Measurements from ENCODE around the gene SF3B1.
"Not testable (repeated sequence)": the region's sequence is repeated elsewhere in the genome, so short reads cannot be mapped to it uniquely, and the experiment has no call there.

SF3B1 gene

DNA sequence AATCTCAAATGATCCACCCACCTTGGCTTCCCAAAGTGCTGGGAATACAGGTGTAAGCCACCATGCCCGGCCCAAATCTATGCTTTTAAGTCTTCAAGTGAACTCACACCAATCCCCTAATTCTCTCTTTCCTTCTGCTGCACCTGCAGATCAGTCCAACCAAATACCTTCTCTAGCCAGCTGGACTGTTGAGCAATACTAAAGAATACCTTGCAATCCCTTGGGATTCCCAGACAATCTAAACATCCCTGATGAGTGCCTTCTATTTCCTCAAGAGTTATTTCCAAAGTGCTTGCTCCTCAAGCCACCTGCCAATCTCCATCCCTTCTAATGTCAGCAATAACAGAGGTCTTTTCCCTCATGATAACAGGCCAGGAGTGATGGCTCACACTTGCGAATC, 48.6 kb downstream of the SF3B1 start:
- Histone ChIP-seq H4K20me1 (ENCODE audit: insufficient read depth, low read length) (no peaks in the 10 kb centered on the region), H3K79me2 (ENCODE audit: low read length) (no peaks in the 10 kb centered on the region), H3K27me3 (replicated peaks; ENCODE audit: insufficient read depth, low read length) (no peaks in the 10 kb centered on the region), H3K4me3 (ENCODE audit: low read length) (no peak overlapping the region), H3K4me1 (ENCODE audit: low read length) (no peaks in the 10 kb centered on the region), H3F3A (ENCODE audit: insufficient read depth, low read length) (no peaks in the 10 kb centered on the region), H3K9ac (ENCODE audit: low read length) (no peak overlapping the region), H3K9me3 (replicated peaks; ENCODE audit: insufficient read depth, low read length) (no peaks in the 10 kb centered on the region), H3K36me3 (replicated peaks; ENCODE audit: insufficient read depth, low read length) (no peaks in the 10 kb centered on the region), H2AFZ (ENCODE audit: low read length) (no peak overlapping the region), H3K9me2 (replicated peaks; ENCODE audit: insufficient read depth, low read length) (no peaks in the 10 kb centered on the region), H3K27ac (ENCODE audit: low read length) (no peak overlapping the region), H3K4me2 (ENCODE audit: low read depth, low read length) (no peak overlapping the region)
- DNase-seq, result no peak
- no peak for TF ChIP-seq EZH2 (optimal IDR thresholded peaks at IDR 0.05; ENCODE audit: low read depth, low read length)
- TF ChIP-seq, protein P1, sequence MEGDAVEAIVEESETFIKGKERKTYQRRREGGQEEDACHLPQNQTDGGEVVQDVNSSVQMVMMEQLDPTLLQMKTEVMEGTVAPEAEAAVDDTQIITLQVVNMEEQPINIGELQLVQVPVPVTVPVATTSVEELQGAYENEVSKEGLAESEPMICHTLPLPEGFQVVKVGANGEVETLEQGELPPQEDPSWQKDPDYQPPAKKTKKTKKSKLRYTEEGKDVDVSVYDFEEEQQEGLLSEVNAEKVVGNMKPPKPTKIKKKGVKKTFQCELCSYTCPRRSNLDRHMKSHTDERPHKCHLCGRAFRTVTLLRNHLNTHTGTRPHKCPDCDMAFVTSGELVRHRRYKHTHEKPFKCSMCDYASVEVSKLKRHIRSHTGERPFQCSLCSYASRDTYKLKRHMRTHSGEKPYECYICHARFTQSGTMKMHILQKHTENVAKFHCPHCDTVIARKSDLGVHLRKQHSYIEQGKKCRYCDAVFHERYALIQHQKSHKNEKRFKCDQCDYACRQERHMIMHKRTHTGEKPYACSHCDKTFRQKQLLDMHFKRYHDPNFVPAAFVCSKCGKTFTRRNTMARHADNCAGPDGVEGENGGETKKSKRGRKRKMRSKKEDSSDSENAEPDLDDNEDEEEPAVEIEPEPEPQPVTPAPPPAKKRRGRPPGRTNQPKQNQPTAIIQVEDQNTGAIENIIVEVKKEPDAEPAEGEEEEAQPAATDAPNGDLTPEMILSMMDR (IDR thresholded peaks at IDR 0.05; ENCODE audit: low read length), result no peak
- no peak for TF ChIP-seq EZH2phosphoT487 (IDR thresholded peaks at IDR 0.05; ENCODE audit: low read length)

DNA sequence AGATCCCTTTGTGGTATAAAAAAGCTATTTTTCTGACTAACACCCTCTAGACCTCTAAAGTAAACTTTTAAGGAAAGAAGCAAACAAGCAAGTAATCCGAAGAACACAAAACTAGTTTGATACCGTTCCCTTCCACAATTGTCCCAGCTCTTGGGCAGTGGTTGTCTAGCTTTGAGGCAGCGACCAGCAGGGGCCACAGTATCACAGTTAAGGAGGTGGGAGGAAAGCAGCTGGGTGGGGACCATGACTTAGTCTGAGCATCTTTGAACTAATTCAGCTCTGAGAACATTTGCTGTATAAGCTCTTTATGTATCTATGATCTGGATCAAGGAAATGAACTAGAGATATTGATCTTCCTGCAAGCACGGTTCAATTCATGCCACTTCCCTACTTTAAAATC, 51.0 kb downstream of the SF3B1 start:
- H3K9me3 ChIP-seq (replicated peaks; ENCODE audit: insufficient read depth, low read length), result no peaks in the 10 kb centered on the region
- H3K79me2 ChIP-seq (ENCODE audit: low read length), result no peaks in the 10 kb centered on the region
- H3F3A ChIP-seq (ENCODE audit: insufficient read depth, low read length), result no peaks in the 10 kb centered on the region
- H4K20me1 ChIP-seq (ENCODE audit: insufficient read depth, low read length), result no peaks in the 10 kb centered on the region
- H3K27ac ChIP-seq (ENCODE audit: low read length), result no peak overlapping the region
- H3K9ac ChIP-seq (ENCODE audit: low read length), result no peak overlapping the region
- H3K4me1 ChIP-seq (ENCODE audit: low read length), result no peaks in the 10 kb centered on the region
- no peak overlapping the region for H3K4me2 ChIP-seq (ENCODE audit: low read depth, low read length)
- no peak overlapping the region for H2AFZ ChIP-seq (ENCODE audit: low read length)
- no peak for DNase-seq
- H3K27me3 ChIP-seq (replicated peaks; ENCODE audit: insufficient read depth, low read length), result no peaks in the 10 kb centered on the region
- no peaks in the 10 kb centered on the region for H3K9me2 ChIP-seq (replicated peaks; ENCODE audit: insufficient read depth, low read length)
- H3K4me3 ChIP-seq (ENCODE audit: low read length), result no peak overlapping the region
- TF ChIP-seq EZH2 (optimal IDR thresholded peaks at IDR 0.05; ENCODE audit: low read depth, low read length) (no peak), EZH2phosphoT487 (IDR thresholded peaks at IDR 0.05; ENCODE audit: low read length) (no peak)
- TF ChIP-seq, protein P1 (IDR thresholded peaks at IDR 0.05; ENCODE audit: low read length), result no peak
- H3K36me3 ChIP-seq (replicated peaks; ENCODE audit: insufficient read depth, low read length), result no peaks in the 10 kb centered on the region

DNA sequence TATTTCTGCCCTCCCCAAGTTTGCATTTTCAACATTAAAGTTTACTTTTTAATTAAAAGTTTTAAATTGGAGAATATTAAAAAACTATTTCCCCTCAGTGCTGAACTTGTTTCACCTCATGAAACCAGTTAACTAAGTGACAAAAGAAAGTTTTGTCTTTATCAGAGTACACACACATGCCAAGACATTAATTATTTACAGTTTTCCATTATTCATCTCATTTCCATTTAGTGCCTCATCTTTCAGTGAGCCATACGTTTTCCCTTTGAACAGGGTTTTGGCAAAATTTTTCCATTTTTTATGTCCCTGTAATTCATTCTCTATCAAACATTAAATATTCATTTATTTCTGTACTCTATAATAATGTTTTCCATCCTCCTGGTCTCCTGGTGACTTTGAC, 53.2 kb downstream of the SF3B1 start:
- H3K27ac ChIP-seq (ENCODE audit: low read length), result no peak overlapping the region
- no peak for TF ChIP-seq EZH2 (optimal IDR thresholded peaks at IDR 0.05; ENCODE audit: low read depth, low read length)
- TF ChIP-seq, protein P1 (IDR thresholded peaks at IDR 0.05; ENCODE audit: low read length), result no peak
- TF ChIP-seq EZH2phosphoT487 (IDR thresholded peaks at IDR 0.05; ENCODE audit: low read length), result no peak
- no peaks in the 10 kb centered on the region for H4K20me1 ChIP-seq (ENCODE audit: insufficient read depth, low read length)
- H3K36me3 ChIP-seq (replicated peaks; ENCODE audit: insufficient read depth, low read length), result no peaks in the 10 kb centered on the region
- no peaks in the 10 kb centered on the region for H3K9me3 ChIP-seq (replicated peaks; ENCODE audit: insufficient read depth, low read length)
- H3K9ac ChIP-seq (ENCODE audit: low read length), result no peak overlapping the region
- no peaks in the 10 kb centered on the region for H3F3A ChIP-seq (ENCODE audit: insufficient read depth, low read length)
- no peak overlapping the region for H2AFZ ChIP-seq (ENCODE audit: low read length)
- no peak for DNase-seq
- H3K9me2 ChIP-seq (replicated peaks; ENCODE audit: insufficient read depth, low read length), result no peaks in the 10 kb centered on the region
- no peak overlapping the region for H3K4me3 ChIP-seq (ENCODE audit: low read length)
- H3K4me1 ChIP-seq (ENCODE audit: low read length), result no peaks in the 10 kb centered on the region
- no peaks in the 10 kb centered on the region for H3K79me2 ChIP-seq (ENCODE audit: low read length)
- no peaks in the 10 kb centered on the region for H3K27me3 ChIP-seq (replicated peaks; ENCODE audit: insufficient read depth, low read length)
- no peak overlapping the region for H3K4me2 ChIP-seq (ENCODE audit: low read depth, low read length)

DNA sequence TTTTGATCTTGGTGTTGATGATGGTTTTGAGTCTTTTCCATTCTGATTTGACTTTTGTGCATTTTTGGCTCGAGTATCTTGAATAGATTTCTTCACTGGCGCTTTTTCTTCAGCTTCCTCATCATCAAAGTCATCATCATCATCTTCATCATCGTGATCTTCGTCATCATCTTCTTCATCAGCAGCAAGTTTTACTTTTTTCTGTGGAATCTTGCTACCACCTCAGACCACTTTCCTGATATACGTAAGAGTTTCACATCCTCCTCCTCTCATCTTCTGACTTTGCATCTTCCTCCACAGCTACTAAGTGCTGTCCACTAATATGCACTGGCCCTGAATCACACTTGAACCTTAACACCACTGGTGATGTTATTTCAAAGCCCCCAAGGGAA, 54.9 kb downstream of the SF3B1 start:
- not testable (repeated sequence) for H3K9ac ChIP-seq (ENCODE audit: low read length); H3K36me3 ChIP-seq (replicated peaks; ENCODE audit: insufficient read depth, low read length); H4K20me1 ChIP-seq (ENCODE audit: insufficient read depth, low read length); H3K27ac ChIP-seq (ENCODE audit: low read length); H3K4me1 ChIP-seq (ENCODE audit: low read length); H3K27me3 ChIP-seq (replicated peaks; ENCODE audit: insufficient read depth, low read length); H3K9me2 ChIP-seq (replicated peaks; ENCODE audit: insufficient read depth, low read length); DNase-seq; H3K4me2 ChIP-seq (ENCODE audit: low read depth, low read length); H3F3A ChIP-seq (ENCODE audit: insufficient read depth, low read length); H2AFZ ChIP-seq (ENCODE audit: low read length); H3K9me3 ChIP-seq (replicated peaks; ENCODE audit: insufficient read depth, low read length); H3K79me2 ChIP-seq (ENCODE audit: low read length); H3K4me3 ChIP-seq (ENCODE audit: low read length)

DNA sequence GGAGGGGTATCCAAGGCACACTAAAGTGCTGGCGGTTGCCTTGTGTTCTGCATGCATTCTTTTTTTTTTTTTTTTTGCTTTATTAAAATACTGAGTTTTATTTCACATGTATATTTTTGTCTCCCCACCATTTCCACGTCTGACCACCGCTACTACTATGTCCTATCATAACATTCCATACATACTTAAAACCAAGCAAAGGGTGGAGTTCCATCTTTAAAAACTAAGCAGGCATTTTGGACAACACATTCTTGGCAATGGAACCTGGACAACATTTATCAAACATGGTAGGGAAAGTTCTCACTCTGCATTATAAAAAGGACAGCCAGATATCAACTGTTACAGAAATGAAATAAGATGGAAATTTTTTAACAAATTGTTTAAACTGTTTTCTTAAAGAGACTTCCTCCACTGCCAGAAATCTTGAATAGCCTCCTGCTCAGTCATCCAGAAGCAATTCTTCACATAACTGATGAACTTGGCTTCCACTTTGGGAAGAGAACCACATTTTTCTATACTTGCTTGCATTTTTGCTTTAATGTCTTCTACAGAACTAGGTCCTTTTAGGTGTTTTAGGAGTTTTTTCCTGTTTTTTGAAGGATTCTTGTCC, 55.4 kb downstream of the SF3B1 start:
- not testable (repeated sequence) for H3K27ac ChIP-seq (ENCODE audit: low read length); H3K9me2 ChIP-seq (replicated peaks; ENCODE audit: insufficient read depth, low read length); H3F3A ChIP-seq (ENCODE audit: insufficient read depth, low read length); H3K79me2 ChIP-seq (ENCODE audit: low read length); H3K4me2 ChIP-seq (ENCODE audit: low read depth, low read length); H4K20me1 ChIP-seq (ENCODE audit: insufficient read depth, low read length); H3K4me1 ChIP-seq (ENCODE audit: low read length); H2AFZ ChIP-seq (ENCODE audit: low read length); H3K27me3 ChIP-seq (replicated peaks; ENCODE audit: insufficient read depth, low read length); H3K36me3 ChIP-seq (replicated peaks; ENCODE audit: insufficient read depth, low read length); H3K9me3 ChIP-seq (replicated peaks; ENCODE audit: insufficient read depth, low read length); DNase-seq; H3K9ac ChIP-seq (ENCODE audit: low read length); H3K4me3 ChIP-seq (ENCODE audit: low read length)

Data from MM.1S (cell line).